Sigmoid colon (tissue), 3 donors: ENCODE measurements around the gene CDRT4.

ENCODE experiments used
- CTCF ChIP-seq, 4 experiments: fragments of 450-650 bp in 3 of 4; fragments of 200-600 bp in 1 of 4; IDR thresholded peaks; one replicate each; pipeline ENCODE4 v1.5.1; 2016 to 2019; ENCODE audit warnings: antibody characterized with exemption in 4 of 4, mild to moderate bottlenecking in 3 of 4, moderate library complexity in 2 of 4
- POLR2A ChIP-seq, 2 donors: fragments of 450-650 bp; IDR thresholded peaks; one replicate each; pipeline ENCODE4 v1.6.1; 2016; ENCODE audit warnings: antibody characterized with exemption in 2 of 2, mild to moderate bottlenecking in 2 of 2, moderate library complexity in 2 of 2

- TF ChIP-seq CTCF (IDR thresholded peaks at IDR 0.05) (peak; percentile 39 to 56 (median 50)), POLR2A (IDR thresholded peaks at IDR 0.05) (no peak)
These were observed 10.3 kb downstream of the CDRT4 start for GRCh38 chr17:15456972-15457722.
